Measurements from ENCODE around the gene MROH9. TPM values are rescaled to one million over a fixed set of nuclear protein-coding genes. Genes with fewer than 3 reads are reported as not detected.
"Not testable (repeated sequence)": the region's sequence is repeated elsewhere in the genome, so short reads cannot be mapped to it uniquely, and the experiment has no call there.

The MROH9 gene
- total RNA-seq, 4 donors from 2014 or later: 0.11 to 0.40 TPM; not detected in 2

- Histone ChIP-seq H3K4me1 (no peaks in the 10 kb centered on the region), H3K4me3 (replicated peaks in 1 of 3) (no peak overlapping the region), H3K27ac (no peak overlapping the region), H3K27me3 (no peaks in the 10 kb centered on the region), H3K36me3 (no peaks in the 10 kb centered on the region), H3K9me3 (no peaks in the 10 kb centered on the region)
- intact Hi-C loops (cut with DNase I): no loop called here
- no peak for TF ChIP-seq POLR2A (IDR thresholded peaks at IDR 0.05)
- no peak for TF ChIP-seq CTCF (IDR thresholded peaks at IDR 0.05)
- 62 to 66% methylated on average over 2 of the region's 2 CpGs for WGBS, 2 donors
- no peak for DNase-seq
Measured at GRCh38 chr1:170893655-170894297, 41.6 kb upstream of the MROH9 start.

GRCh38 chr1:170903961-170904360 lies 31.4 kb upstream of the MROH9 start:
- DNase-seq: no peak
- no peak for TF ChIP-seq POLR2A (IDR thresholded peaks at IDR 0.05)
- TF ChIP-seq CTCF (IDR thresholded peaks at IDR 0.05): no peak
- Histone ChIP-seq H3K9me3 (no peaks in the 10 kb centered on the region), H3K4me1 (no peaks in the 10 kb centered on the region), H3K36me3 (no peaks in the 10 kb centered on the region), H3K27me3 (no peaks in the 10 kb centered on the region), H3K27ac (no peak overlapping the region), H3K4me3 (replicated peaks in 1 of 3) (no peak overlapping the region)
- 78 to 85% methylated on average over 1 of the region's 1 CpG for WGBS, 2 donors
- intact Hi-C loops (cut with DNase I): no loop called here

- TF ChIP-seq CTCF (IDR thresholded peaks at IDR 0.05): no peak
- no peak for TF ChIP-seq POLR2A (IDR thresholded peaks at IDR 0.05)
- Histone ChIP-seq H3K27me3 (no peaks in the 10 kb centered on the region), H3K4me3 (replicated peaks in 1 of 3) (no peak overlapping the region), H3K9me3 (no peaks in the 10 kb centered on the region), H3K27ac (no peak overlapping the region), H3K4me1 (no peaks in the 10 kb centered on the region), H3K36me3 (no peaks in the 10 kb centered on the region)
- 80 to 84% methylated on average over 1 of the region's 1 CpG for WGBS, 2 donors
- DNase-seq: no peak
- intact Hi-C loops (cut with DNase I): no loop called here
Measured at GRCh38 chr1:170908942-170909341, 26.4 kb upstream of the MROH9 start.

GRCh38 chr1:170910273-170910672 lies 25.1 kb upstream of the MROH9 start:
- H3K36me3 ChIP-seq: no peaks in the 10 kb centered on the region
- H3K27ac ChIP-seq: no peak overlapping the region
- H3K27me3 ChIP-seq: no peaks in the 10 kb centered on the region
- no peak for TF ChIP-seq POLR2A (IDR thresholded peaks at IDR 0.05)
- no peak for TF ChIP-seq CTCF (IDR thresholded peaks at IDR 0.05)
- H3K9me3 ChIP-seq: no peaks in the 10 kb centered on the region
- H3K4me1 ChIP-seq: no peaks in the 10 kb centered on the region
- no peak for DNase-seq
- intact Hi-C loops (cut with DNase I): no loop called here
- no peak overlapping the region for H3K4me3 ChIP-seq (replicated peaks in 1 of 3)

- H3K4me3 ChIP-seq (replicated peaks in 1 of 3): no peak overlapping the region
- no peak for DNase-seq
- WGBS, 2 donors: 57 to 60% methylated on average over 3 of the region's 3 CpGs
- TF ChIP-seq POLR2A (IDR thresholded peaks at IDR 0.05) (no peak), CTCF (IDR thresholded peaks at IDR 0.05) (no peak)
- H3K27me3 ChIP-seq: no peaks in the 10 kb centered on the region
- no peaks in the 10 kb centered on the region for H3K4me1 ChIP-seq
- no peaks in the 10 kb centered on the region for H3K9me3 ChIP-seq
- H3K27ac ChIP-seq: no peak overlapping the region
- H3K36me3 ChIP-seq: no peaks in the 10 kb centered on the region
- intact Hi-C loops (cut with DNase I): no loop called here
Measured at GRCh38 chr1:170917373-170917772, 18.0 kb upstream of the MROH9 start.

GRCh38 chr1:170924656-170925055 lies 10.7 kb upstream of the MROH9 start:
- H3K27me3 ChIP-seq; H3K27ac ChIP-seq; intact Hi-C loops (cut with DNase I); DNase-seq; H3K36me3 ChIP-seq; H3K4me1 ChIP-seq; H3K4me3 ChIP-seq (replicated peaks in 1 of 3); H3K9me3 ChIP-seq: not testable (repeated sequence)
- 56 to 60% methylated on average over 1 of the region's 1 CpG for WGBS, 2 donors
